ENCODE measurements around the gene TMOD4. TPM values are rescaled to one million over a fixed set of nuclear protein-coding genes. Genes with fewer than 3 reads are reported as not detected.

Gene TMOD4
- total RNA-seq, 1 experiment from 2014 or later: 1.3 TPM

GRCh38 chr1:151159373-151159772 lies 16.4 kb downstream of the TMOD4 start:
- POLR2A ChIA-PET: no interaction called here
- CTCF ChIA-PET: interaction anchor here (0.6 to 6.9 kb wide), 2 partner anchors 60 to 185 kb away, joined by 4 to 69 read pairs; partner anchors contain the start of gene CERS2
- BruUV-seq (replicated peaks): no TSS peak

GRCh38 chr1:151158751-151159251 lies 17.0 kb downstream of the TMOD4 start:
- Histone ChIP-seq H3K4me1 (no peaks in the 10 kb centered on the region), H3K9me3 (no peaks in the 10 kb centered on the region), H3K27me3 (replicated peaks; ENCODE audit: control insufficient read depth, insufficient read depth, low read length) (no peaks in the 10 kb centered on the region), H3K4me3 (ENCODE audit: low read depth, low read length) (no peak overlapping the region), H3K36me3 (ENCODE audit: control insufficient read depth, insufficient read depth, low read length) (no peaks in the 10 kb centered on the region)
- CTCF ChIA-PET: interaction anchor here (0.6 to 6.9 kb wide), 2 partner anchors 59 to 184 kb away, joined by 4 to 69 read pairs; partner anchors contain the start of gene CERS2
- Mint-ChIP-seq H3K4me1 (ENCODE audit: low read depth, unreplicated experiment) (no peaks in the 10 kb centered on the region), H3K27me3 (ENCODE audit: insufficient read depth, unreplicated experiment) (no peaks in the 10 kb centered on the region), H3K36me3 (ENCODE audit: insufficient read depth, unreplicated experiment) (no peaks in the 10 kb centered on the region), H3K27ac (ENCODE audit: unreplicated experiment) (no peak overlapping the region), H3K4me3 (ENCODE audit: unreplicated experiment) (no peak overlapping the region), H3K9me3 (ENCODE audit: unreplicated experiment) (no peaks in the 10 kb centered on the region)
- no peak for DNase-seq
- POLR2A ChIA-PET: no interaction called here
- no peak for TF ChIP-seq CTCF (IDR thresholded peaks at IDR 0.05; ENCODE audit: insufficient read depth in 1 of 2, low read depth in 1 of 2, low read length in 1 of 2, severe bottlenecking in 1 of 2, unreplicated experiment in 1 of 2)
- intact Hi-C loops (cut with micrococcal nuclease; ENCODE audit: unreplicated experiment): loop anchor here (5.0 kb wide), 1 partner anchor 136 kb away; no protein-coding TSS in a partner anchor
- no TSS peak for BruUV-seq (replicated peaks)

More at GRCh38 chr1:151159373-151159772, 16.4 kb downstream of the TMOD4 start:
- no peak for DNase-seq
- H3K36me3 ChIP-seq (ENCODE audit: control insufficient read depth, insufficient read depth, low read length): no peaks in the 10 kb centered on the region
- Mint-ChIP-seq H3K9me3 (ENCODE audit: unreplicated experiment) (no peaks in the 10 kb centered on the region), H3K4me1 (ENCODE audit: low read depth, unreplicated experiment) (no peaks in the 10 kb centered on the region), H3K36me3 (ENCODE audit: insufficient read depth, unreplicated experiment) (no peaks in the 10 kb centered on the region), H3K27ac (ENCODE audit: unreplicated experiment) (no peak overlapping the region), H3K4me3 (ENCODE audit: unreplicated experiment) (no peak overlapping the region), H3K27me3 (ENCODE audit: insufficient read depth, unreplicated experiment) (no peaks in the 10 kb centered on the region)
- no peak overlapping the region for H3K4me3 ChIP-seq (ENCODE audit: low read depth, low read length)
- no peaks in the 10 kb centered on the region for H3K4me1 ChIP-seq
- intact Hi-C loops (cut with micrococcal nuclease; ENCODE audit: unreplicated experiment): loop anchor here (5.0 kb wide), 1 partner anchor 137 kb away; no protein-coding TSS in a partner anchor
- no peaks in the 10 kb centered on the region for H3K9me3 ChIP-seq
- H3K27me3 ChIP-seq (replicated peaks; ENCODE audit: control insufficient read depth, insufficient read depth, low read length): no peaks in the 10 kb centered on the region
- TF ChIP-seq CTCF (IDR thresholded peaks at IDR 0.05; ENCODE audit: insufficient read depth in 1 of 2, low read depth in 1 of 2, low read length in 1 of 2, severe bottlenecking in 1 of 2, unreplicated experiment in 1 of 2): no peak

- intact Hi-C loops (cut with micrococcal nuclease; ENCODE audit: unreplicated experiment): loop anchor here (5.0 kb wide), 1 partner anchor 136 kb away; no protein-coding TSS in a partner anchor
- POLR2A ChIA-PET: no interaction called here
These were observed 17.5 kb downstream of the TMOD4 start for GRCh38 chr1:151158326-151158725.

More at GRCh38 chr1:151158326-151158725, 17.5 kb downstream of the TMOD4 start:
- TF ChIP-seq CTCF (IDR thresholded peaks at IDR 0.05; ENCODE audit: insufficient read depth in 1 of 2, low read depth in 1 of 2, low read length in 1 of 2, severe bottlenecking in 1 of 2, unreplicated experiment in 1 of 2): no peak
- H3K4me1 Mint-ChIP-seq (ENCODE audit: low read depth, unreplicated experiment): no peaks in the 10 kb centered on the region
- Histone ChIP-seq H3K36me3 (ENCODE audit: control insufficient read depth, insufficient read depth, low read length) (no peaks in the 10 kb centered on the region), H3K4me3 (ENCODE audit: low read depth, low read length) (no peak overlapping the region), H3K4me1 (no peaks in the 10 kb centered on the region), H3K27me3 (replicated peaks; ENCODE audit: control insufficient read depth, insufficient read depth, low read length) (no peaks in the 10 kb centered on the region), H3K9me3 (no peaks in the 10 kb centered on the region)
- BruUV-seq (replicated peaks): no TSS peak
- H3K9me3 Mint-ChIP-seq (ENCODE audit: unreplicated experiment): no peaks in the 10 kb centered on the region
- H3K36me3 Mint-ChIP-seq (ENCODE audit: insufficient read depth, unreplicated experiment): no peaks in the 10 kb centered on the region
- DNase-seq: no peak
- CTCF ChIA-PET: interaction anchor here (6.9 kb wide), 1 partner anchor 59 kb away, joined by 69 read pairs; no protein-coding TSS in a partner anchor
- H3K4me3 Mint-ChIP-seq (ENCODE audit: unreplicated experiment): no peak overlapping the region
- no peak overlapping the region for H3K27ac Mint-ChIP-seq (ENCODE audit: unreplicated experiment)
- H3K27me3 Mint-ChIP-seq (ENCODE audit: insufficient read depth, unreplicated experiment): no peaks in the 10 kb centered on the region
